Bronchial epithelial cell (primary cell): ENCODE data around the gene MYH13. TPM values are rescaled to one million over a fixed set of nuclear protein-coding genes. Genes with fewer than 3 reads are reported as not detected.

ENCODE experiments used
- DNase-seq: peaks from one replicate; pipeline ENCODE4 v3.0.0-alpha.2; 2010; ENCODE audit warnings: low read depth
- FAIRE-seq: peaks from 2 replicates; lab custom pipeline; 2011; peaks lifted over from hg19 to GRCh38; lab: Jason Lieb, UNC
- H3K27me3 ChIP-seq: 2 replicates; pipeline ENCODE4 v1.5.1; 2011; ENCODE audit warnings: low read length; ENCODE audit not compliant: control insufficient read depth, insufficient read depth
- H3K36me3 ChIP-seq: 2 replicates; pipeline ENCODE4 v1.5.1; 2011; ENCODE audit warnings: low read length; ENCODE audit not compliant: control insufficient read depth, insufficient read depth
- H3K4me3 ChIP-seq: 2 replicates; pipeline ENCODE4 v1.5.1; 2011; ENCODE audit warnings: mild to moderate bottlenecking, low read depth, low read length, control low read depth
- total RNA-seq: library from RNA; depleted of rRNA; stranded (reverse); fragments of >200 nt; gene quantifications from 2 replicates; pipeline ENCODE4 v1.2.1, GENCODE V29; 2014
- TF ChIP-seq, protein P1 (sequence below): IDR thresholded peaks from 2 replicates; pipeline ENCODE4 v1.5.1; 2011; ENCODE audit warnings: mild to moderate bottlenecking, moderate library complexity, low read length, control low read depth, inconsistent platforms; ENCODE audit not compliant: insufficient read depth, severe bottlenecking

The MYH13 gene
- total RNA-seq, 1 donor from 2014 or later: not detected

- Histone ChIP-seq H3K36me3 (no peaks in the 10 kb centered on the region), H3K27me3 (no peaks in the 10 kb centered on the region), H3K4me3 (no peak overlapping the region)
- TF ChIP-seq, protein P1, sequence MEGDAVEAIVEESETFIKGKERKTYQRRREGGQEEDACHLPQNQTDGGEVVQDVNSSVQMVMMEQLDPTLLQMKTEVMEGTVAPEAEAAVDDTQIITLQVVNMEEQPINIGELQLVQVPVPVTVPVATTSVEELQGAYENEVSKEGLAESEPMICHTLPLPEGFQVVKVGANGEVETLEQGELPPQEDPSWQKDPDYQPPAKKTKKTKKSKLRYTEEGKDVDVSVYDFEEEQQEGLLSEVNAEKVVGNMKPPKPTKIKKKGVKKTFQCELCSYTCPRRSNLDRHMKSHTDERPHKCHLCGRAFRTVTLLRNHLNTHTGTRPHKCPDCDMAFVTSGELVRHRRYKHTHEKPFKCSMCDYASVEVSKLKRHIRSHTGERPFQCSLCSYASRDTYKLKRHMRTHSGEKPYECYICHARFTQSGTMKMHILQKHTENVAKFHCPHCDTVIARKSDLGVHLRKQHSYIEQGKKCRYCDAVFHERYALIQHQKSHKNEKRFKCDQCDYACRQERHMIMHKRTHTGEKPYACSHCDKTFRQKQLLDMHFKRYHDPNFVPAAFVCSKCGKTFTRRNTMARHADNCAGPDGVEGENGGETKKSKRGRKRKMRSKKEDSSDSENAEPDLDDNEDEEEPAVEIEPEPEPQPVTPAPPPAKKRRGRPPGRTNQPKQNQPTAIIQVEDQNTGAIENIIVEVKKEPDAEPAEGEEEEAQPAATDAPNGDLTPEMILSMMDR: no peak
- no peak for DNase-seq
- no peak for FAIRE-seq
Measured at GRCh38 chr17:10313037-10313672, 59.7 kb downstream of the MYH13 start.

DNA sequence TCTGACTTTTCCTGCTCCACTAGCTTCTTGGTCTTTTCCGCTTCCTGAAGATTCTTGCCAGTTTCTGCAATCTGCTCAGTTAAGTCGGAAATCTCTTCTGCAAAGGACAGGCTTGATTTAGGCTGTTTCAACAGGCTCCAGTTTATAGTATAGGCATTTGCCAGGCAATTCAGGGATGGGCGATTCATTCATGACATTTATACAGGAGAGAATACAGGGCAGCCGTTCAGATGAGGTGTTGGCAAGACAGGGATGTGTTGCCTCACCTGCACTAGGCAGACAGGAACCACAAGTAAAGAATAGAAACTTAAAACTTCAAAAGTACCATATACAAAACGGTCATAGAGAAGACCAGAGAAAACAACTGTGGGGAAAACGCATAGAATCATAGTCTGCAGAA is 61.7 kb downstream of the MYH13 start:
- DNase-seq (no peak), FAIRE-seq (no peak)
- no peaks in the 10 kb centered on the region for H3K36me3 ChIP-seq
- H3K4me3 ChIP-seq: no peak overlapping the region
- TF ChIP-seq, protein P1: no peak
- no peaks in the 10 kb centered on the region for H3K27me3 ChIP-seq

DNA sequence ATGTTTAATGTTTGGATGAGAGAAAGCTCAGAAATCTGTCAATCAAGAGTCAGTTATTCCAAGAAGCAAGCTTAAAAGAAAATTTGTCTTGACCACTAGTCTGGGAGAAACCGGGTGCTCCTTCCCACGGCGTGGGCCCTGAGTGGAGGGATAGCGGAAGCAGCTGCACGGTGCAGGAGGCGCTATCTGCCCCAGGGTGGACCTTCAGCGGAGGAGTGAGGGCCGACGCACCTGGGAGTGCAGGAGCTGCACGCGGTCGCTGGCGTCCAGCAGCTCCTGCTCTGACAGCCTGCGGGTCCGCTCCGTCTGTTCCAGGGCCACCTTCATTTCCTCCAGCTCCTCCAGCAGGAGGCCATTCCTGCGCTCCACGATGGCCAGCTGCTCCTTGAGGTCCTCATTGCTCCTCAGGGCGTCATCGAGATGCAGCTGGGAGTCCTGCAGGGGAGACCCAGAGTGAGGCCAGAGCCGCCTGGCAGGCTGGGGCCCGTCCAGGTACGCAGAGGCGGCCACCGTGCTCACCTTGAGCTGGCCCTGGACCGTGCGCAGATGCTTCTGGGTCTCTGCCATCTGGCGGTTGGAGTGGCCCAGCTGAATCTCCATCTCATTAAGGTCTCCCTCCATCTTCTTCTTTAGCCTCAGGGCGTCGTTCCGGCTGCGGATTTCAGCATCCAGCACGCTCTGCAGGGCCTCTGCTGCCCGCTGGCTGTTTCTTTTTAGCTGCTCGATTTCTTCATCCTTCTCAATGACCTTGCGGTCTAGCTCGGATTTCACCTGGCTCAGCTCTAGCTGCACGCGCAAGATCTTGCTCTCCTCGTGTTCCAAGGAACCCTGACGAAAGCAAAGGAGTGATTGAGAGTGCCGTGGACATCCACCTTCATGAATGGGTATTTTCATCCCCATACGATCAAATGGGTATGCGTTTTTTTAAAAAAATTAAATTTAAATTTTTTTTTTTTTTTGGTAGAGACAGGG is 63.5 kb downstream of the MYH13 start:
- no peak overlapping the region for H3K4me3 ChIP-seq
- FAIRE-seq (no peak), DNase-seq (no peak)

GRCh38 chr17:10306585-10306984 is 66.2 kb downstream of the MYH13 start:
- no peak overlapping the region for H3K4me3 ChIP-seq
- FAIRE-seq: no peak
- no peaks in the 10 kb centered on the region for H3K36me3 ChIP-seq
- DNase-seq: no peak
- TF ChIP-seq, protein P1: no peak
- no peaks in the 10 kb centered on the region for H3K27me3 ChIP-seq

More for the DNA sequence above, 63.5 kb downstream of the MYH13 start:
- Histone ChIP-seq H3K27me3 (no peaks in the 10 kb centered on the region), H3K36me3 (no peaks in the 10 kb centered on the region)
- TF ChIP-seq, protein P1: no peak

DNA sequence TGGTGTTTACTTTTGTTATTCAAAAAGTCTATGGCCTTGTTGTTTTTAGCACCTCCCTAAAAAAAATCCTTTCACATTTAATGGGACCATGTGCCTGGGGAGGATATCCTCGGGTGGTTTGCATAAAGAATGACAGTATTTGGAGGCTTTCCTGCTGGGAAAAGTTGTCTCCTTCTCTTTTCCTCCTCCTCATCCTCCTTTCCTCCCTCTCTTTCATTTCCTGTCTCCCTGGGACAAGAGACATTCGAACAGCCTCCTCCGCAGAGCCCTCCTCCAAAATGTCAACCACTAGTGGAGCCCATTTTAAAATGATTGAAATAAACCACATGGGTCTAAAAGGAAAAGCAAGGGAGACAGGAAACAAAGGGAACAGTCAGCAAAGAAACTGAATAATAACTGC is 67.4 kb downstream of the MYH13 start:
- DNase-seq (no peak), FAIRE-seq (no peak)
- Histone ChIP-seq H3K36me3 (no peaks in the 10 kb centered on the region), H3K27me3 (no peaks in the 10 kb centered on the region), H3K4me3 (no peak overlapping the region)
- TF ChIP-seq, protein P1: no peak
